Ishikawa (cell line): ENCODE data around the gene FNBP1L.

Experiments
- CEBPB ChIP-seq: IDR thresholded peaks from 2 replicates; pipeline ENCODE4 v1.6.1; 2012
- CREB1 ChIP-seq: IDR thresholded peaks from 2 replicates; pipeline ENCODE4 v1.6.1; 2012; ENCODE audit warnings: low read depth
- EGR1 ChIP-seq: IDR thresholded peaks from 2 replicates; pipeline ENCODE4 v1.6.1; 2012
- EP300 ChIP-seq: IDR thresholded peaks from 2 replicates; pipeline ENCODE4 v1.6.1; 2012; ENCODE audit warnings: borderline replicate concordance
- FOXM1 ChIP-seq: IDR thresholded peaks from 2 replicates; pipeline ENCODE4 v1.6.1; 2012; ENCODE audit warnings: low read depth, borderline replicate concordance
- NFIC ChIP-seq: IDR thresholded peaks from 2 replicates; pipeline ENCODE4 v1.6.1; 2012
- RAD21 ChIP-seq: IDR thresholded peaks from 2 replicates; pipeline ENCODE4 v1.6.1; 2012; ENCODE audit warnings: low read depth
- REST ChIP-seq: IDR thresholded peaks from 2 replicates; pipeline ENCODE4 v1.6.1; 2012; ENCODE audit warnings: low read depth, mild to moderate bottlenecking
- TAF1 ChIP-seq: IDR thresholded peaks from 2 replicates; pipeline ENCODE4 v1.6.1; 2012; ENCODE audit warnings: low read depth, mild to moderate bottlenecking
- TCF12 ChIP-seq: IDR thresholded peaks from 2 replicates; pipeline ENCODE4 v1.6.1; 2012; ENCODE audit warnings: low read depth
- TEAD4 ChIP-seq: IDR thresholded peaks from 2 replicates; pipeline ENCODE4 v1.6.1; 2012
- YY1 ChIP-seq: IDR thresholded peaks from 2 replicates; pipeline ENCODE4 v1.6.1; 2012; ENCODE audit warnings: low read depth
- ZBTB7A ChIP-seq: IDR thresholded peaks from 2 replicates; pipeline ENCODE4 v1.6.1; 2012; ENCODE audit warnings: low read depth
- TF ChIP-seq, protein P1 (sequence below): IDR thresholded peaks from 2 replicates; pipeline ENCODE4 v1.6.1; 2012
- TF ChIP-seq, protein P2 (sequence below): IDR thresholded peaks from 2 replicates; pipeline ENCODE4 v1.6.1; 2012

FNBP1L gene

GRCh38 chr1:93516164-93516563, 68.2 kb downstream of the FNBP1L start:
- TF ChIP-seq EGR1 (no peak), TEAD4 (peak; percentile 51; the same call in 1 of the 2 replicates), NFIC (0 out of 2 replicates have a peak, but pooled peaks have one; percentile 15)

DNA sequence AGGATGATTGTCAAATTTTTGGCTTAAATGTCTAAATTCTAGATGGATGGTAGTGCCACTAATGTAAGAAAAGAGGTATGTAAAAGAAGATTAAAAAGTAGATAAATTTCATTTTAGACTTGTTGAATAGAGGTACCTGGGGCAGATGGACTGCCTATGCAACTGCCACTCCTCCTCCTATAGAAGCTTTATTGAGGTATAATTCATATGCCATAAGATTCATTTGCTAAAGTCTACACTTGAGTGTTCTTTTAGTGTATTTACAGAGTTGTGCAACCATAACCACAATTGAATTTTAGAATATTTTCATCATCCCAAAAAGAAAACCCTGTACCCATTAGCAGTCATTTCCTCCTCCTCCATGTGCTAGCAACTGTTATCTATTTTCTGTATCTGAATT, 70.6 kb downstream of the FNBP1L start:
- TF ChIP-seq, protein P1, sequence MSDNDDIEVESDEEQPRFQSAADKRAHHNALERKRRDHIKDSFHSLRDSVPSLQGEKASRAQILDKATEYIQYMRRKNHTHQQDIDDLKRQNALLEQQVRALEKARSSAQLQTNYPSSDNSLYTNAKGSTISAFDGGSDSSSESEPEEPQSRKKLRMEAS: no peak

DNA sequence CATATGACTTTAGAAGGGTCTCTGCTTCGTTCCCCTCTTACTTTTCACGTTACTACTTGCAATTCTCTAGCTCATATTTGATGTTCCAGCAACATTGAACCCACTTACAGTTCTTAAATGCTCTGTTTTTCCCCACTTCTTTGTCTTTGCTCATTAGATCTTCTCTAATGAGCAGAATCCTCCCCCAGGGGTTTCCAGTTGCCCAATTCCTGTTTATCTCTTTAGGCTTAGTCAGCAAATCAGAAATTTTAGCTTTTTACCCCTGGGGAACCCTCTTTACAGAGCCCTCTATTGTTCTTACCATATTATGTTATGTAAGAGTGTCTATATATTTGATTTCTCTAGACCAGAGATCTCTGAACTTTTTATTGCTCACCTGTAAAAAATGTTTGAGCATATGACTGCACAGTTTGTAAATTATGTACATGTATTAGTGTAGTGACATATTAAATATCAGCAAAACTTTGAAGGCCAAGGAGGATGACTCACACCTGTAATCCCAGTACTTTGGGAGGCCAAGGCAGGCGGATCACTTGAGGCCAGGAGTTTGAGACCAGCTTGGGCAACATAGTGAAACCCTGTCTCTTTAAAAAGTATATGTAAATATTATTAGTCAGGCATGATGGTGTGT, 71.4 kb downstream of the FNBP1L start:
- no peak for TF ChIP-seq TAF1

DNA sequence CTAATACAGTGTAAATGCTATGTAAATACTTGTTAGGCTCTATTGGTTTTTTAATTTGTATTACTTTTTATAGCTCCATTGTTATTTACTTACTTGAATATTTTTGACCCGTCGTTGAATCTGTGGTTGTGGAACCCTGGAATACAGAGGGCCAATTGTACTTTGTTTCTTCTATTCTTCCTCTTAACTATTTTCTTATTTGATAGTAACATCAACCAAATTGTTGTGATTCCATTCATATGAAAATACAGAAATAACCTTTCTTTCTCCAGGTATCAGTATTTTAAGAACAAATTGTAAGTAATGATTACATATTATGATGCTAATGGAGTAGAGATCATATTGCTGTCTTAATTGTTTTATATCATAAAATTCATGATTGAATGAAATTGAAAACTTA, 73.7 kb downstream of the FNBP1L start:
- TF ChIP-seq TCF12: no peak
- TF ChIP-seq, protein P1: no peak
- no peak for TF ChIP-seq RAD21
- TF ChIP-seq CEBPB: no peak
- TF ChIP-seq REST: no peak
- no peak for TF ChIP-seq NFIC
- TF ChIP-seq EP300: no peak
- TF ChIP-seq FOXM1: no peak
- no peak for TF ChIP-seq EGR1
- no peak for TF ChIP-seq ZBTB7A
- no peak for TF ChIP-seq CREB1
- TF ChIP-seq YY1: no peak
- TF ChIP-seq TAF1: no peak
- TF ChIP-seq TEAD4: no peak
- TF ChIP-seq, protein P2, sequence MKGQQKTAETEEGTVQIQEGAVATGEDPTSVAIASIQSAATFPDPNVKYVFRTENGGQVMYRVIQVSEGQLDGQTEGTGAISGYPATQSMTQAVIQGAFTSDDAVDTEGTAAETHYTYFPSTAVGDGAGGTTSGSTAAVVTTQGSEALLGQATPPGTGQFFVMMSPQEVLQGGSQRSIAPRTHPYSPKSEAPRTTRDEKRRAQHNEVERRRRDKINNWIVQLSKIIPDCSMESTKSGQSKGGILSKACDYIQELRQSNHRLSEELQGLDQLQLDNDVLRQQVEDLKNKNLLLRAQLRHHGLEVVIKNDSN: no peak

DNA sequence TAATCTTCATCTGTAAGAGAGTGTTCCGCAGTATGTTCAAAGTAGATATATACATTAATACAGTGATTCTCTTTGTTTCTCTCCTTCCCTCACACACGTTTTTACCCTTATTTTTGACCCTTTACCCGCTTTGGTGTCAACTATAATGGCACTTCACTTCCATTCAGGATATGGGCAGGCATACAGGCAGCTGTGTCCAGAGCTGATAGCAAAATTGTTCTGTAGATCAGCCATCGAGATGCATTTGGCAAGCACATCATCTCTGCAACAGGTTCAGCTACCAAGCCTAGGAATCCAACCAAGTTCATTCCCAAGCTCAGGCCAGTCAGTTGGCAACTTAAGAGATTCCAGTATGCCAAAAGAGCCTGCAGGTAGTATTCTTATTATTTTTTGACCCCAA, 74.8 kb downstream of the FNBP1L start:
- TF ChIP-seq REST: no peak

GRCh38 chr1:93525431-93525830, 77.5 kb downstream of the FNBP1L start:
- TF ChIP-seq FOXM1 (no peak), REST (no peak), TEAD4 (no peak), EP300 (no peak), TCF12 (no peak), TAF1 (no peak), ZBTB7A (no peak), EGR1 (no peak), CEBPB (no peak), NFIC (no peak), CREB1 (no peak), RAD21 (no peak), YY1 (no peak)
- TF ChIP-seq, protein P2: no peak
- TF ChIP-seq, protein P1: no peak
